HG03108 (cell line): ENCODE data around the gene TMEM164.

ENCODE experiments used
- ATAC-seq: cut with Tn5 transposase; IDR thresholded peaks from one replicate; pipeline ENCODE4 v1.9.1; 2021; ENCODE audit warnings: moderate library complexity; ENCODE audit not compliant: unreplicated experiment

Gene TMEM164

GRCh38 chrX:110003167-110004156 lies 548 bp downstream of the TMEM164 start:
- no peak for ATAC-seq

- no peak for ATAC-seq
Observed at GRCh38 chrX:110004215-110004614, 1.3 kb downstream of the TMEM164 start.

- no peak for ATAC-seq
Observed at GRCh38 chrX:110004731-110005369, 1.9 kb downstream of the TMEM164 start.

- no peak for ATAC-seq
Observed at GRCh38 chrX:110006161-110006560, 3.2 kb downstream of the TMEM164 start.

- no peak for ATAC-seq
Observed at GRCh38 chrX:110006821-110007375, 4.0 kb downstream of the TMEM164 start.

GRCh38 chrX:110008011-110008635 lies 5.2 kb downstream of the TMEM164 start:
- ATAC-seq, result no peak

GRCh38 chrX:110012818-110013485 lies 10.0 kb downstream of the TMEM164 start:
- ATAC-seq, result no peak

GRCh38 chrX:110013968-110014367 lies 11.1 kb downstream of the TMEM164 start:
- no peak for ATAC-seq

GRCh38 chrX:110015032-110015431 lies 12.1 kb downstream of the TMEM164 start:
- ATAC-seq, result no peak

- no peak for ATAC-seq
Observed at GRCh38 chrX:110015915-110016314, 13.0 kb downstream of the TMEM164 start.

GRCh38 chrX:110020536-110020935 lies 17.6 kb downstream of the TMEM164 start:
- ATAC-seq, result no peak

GRCh38 chrX:110021258-110022022 lies 18.5 kb downstream of the TMEM164 start:
- ATAC-seq, result no peak

GRCh38 chrX:110022599-110023448 lies 19.9 kb downstream of the TMEM164 start:
- no peak for ATAC-seq

- no peak for ATAC-seq
Observed at GRCh38 chrX:110025395-110025794, 22.5 kb downstream of the TMEM164 start.

GRCh38 chrX:110026099-110026844 lies 23.4 kb downstream of the TMEM164 start:
- no peak for ATAC-seq

- ATAC-seq, result no peak
Observed at GRCh38 chrX:110032534-110033147, 29.7 kb downstream of the TMEM164 start.

- no peak for ATAC-seq
Observed at GRCh38 chrX:110034036-110034435, 31.1 kb downstream of the TMEM164 start.
